Esophagus mucosa (tissue), 1 donor: ENCODE data around the gene PCP4. TPM values are rescaled to one million over a fixed set of nuclear protein-coding genes. Genes with fewer than 3 reads are reported as not detected.

Experiments
- ATAC-seq: fragments of 200-7000 bp; cut with Tn5 transposase; one replicate; pipeline ENCODE4 v1.9.1; 2020
- total RNA-seq: library from RNA; stranded (reverse); gene quantifications from one replicate; pipeline ENCODE4 v1.2.4, GENCODE V29; 2023
- donor health status: DM: yes; HTN: yes; CAD: no.

PCP4 gene
- total RNA-seq: 1.3 TPM

GRCh38 chr21:39867198-39867650 is at the start of gene PCP4:
Gene PCP4, plus strand, starts transcription at chr21:39867438. Its CDS starts 64 bp downstream, at chr21:39867502.
- peak; percentile 76 for ATAC-seq

- ATAC-seq: no peak
Observed at GRCh38 chr21:39818557-39818956, 48.7 kb upstream of the PCP4 start.

GRCh38 chr21:39822042-39822441 is 45.2 kb upstream of the PCP4 start:
- no peak for ATAC-seq

- no peak for ATAC-seq
Observed at GRCh38 chr21:39825250-39825649, 42.0 kb upstream of the PCP4 start.

GRCh38 chr21:39834543-39834942 is 32.7 kb upstream of the PCP4 start:
- no peak for ATAC-seq

- ATAC-seq: no peak
Observed at GRCh38 chr21:39837861-39838359, 29.3 kb upstream of the PCP4 start.

GRCh38 chr21:39840373-39841097 is 26.7 kb upstream of the PCP4 start:
- no peak for ATAC-seq

GRCh38 chr21:39842741-39843459 is 24.3 kb upstream of the PCP4 start:
- no peak for ATAC-seq

- no peak for ATAC-seq
Observed at GRCh38 chr21:39843483-39843882, 23.8 kb upstream of the PCP4 start.

GRCh38 chr21:39843916-39844315 is 23.3 kb upstream of the PCP4 start:
- ATAC-seq: no peak

- peak; percentile 55 for ATAC-seq
Observed at GRCh38 chr21:39845571-39846130, 21.6 kb upstream of the PCP4 start.

GRCh38 chr21:39847877-39848276 is 19.4 kb upstream of the PCP4 start:
- ATAC-seq: no peak

GRCh38 chr21:39849014-39849655 is 18.1 kb upstream of the PCP4 start:
- ATAC-seq: no peak

GRCh38 chr21:39850333-39850732 is 16.9 kb upstream of the PCP4 start:
- ATAC-seq: peak; percentile 79

- ATAC-seq: no peak
Observed at GRCh38 chr21:39851002-39851618, 16.1 kb upstream of the PCP4 start.

GRCh38 chr21:39852021-39852721 is 15.1 kb upstream of the PCP4 start:
- ATAC-seq: no peak

- no peak for ATAC-seq
Observed at GRCh38 chr21:39852726-39853500, 14.3 kb upstream of the PCP4 start.

- ATAC-seq: no peak
Observed at GRCh38 chr21:39854572-39854971, 12.7 kb upstream of the PCP4 start.

- ATAC-seq: peak; percentile 58
Observed at GRCh38 chr21:39855595-39855994, 11.6 kb upstream of the PCP4 start.

GRCh38 chr21:39860600-39860999 is 6.6 kb upstream of the PCP4 start:
- no peak for ATAC-seq

GRCh38 chr21:39863111-39863510 is 4.1 kb upstream of the PCP4 start:
- ATAC-seq: no peak
